Tibial nerve (tissue), 3 donors: ENCODE measurements around the gene ZNF850.

Source experiments
- POLR2A ChIP-seq, 2 donors: fragments of 450-650 bp; IDR thresholded peaks; one replicate each; pipeline ENCODE4 v1.6.1; 2017; ENCODE audit warnings: antibody characterized with exemption in 2 of 2, mild to moderate bottlenecking in 2 of 2, moderate library complexity in 2 of 2
- TF ChIP-seq, protein P1 (sequence below), 5 experiments: fragments of 200-600 bp in 3 of 5; fragments of 450-650 bp in 2 of 5; sonication (generic) in 3 of 5; IDR thresholded peaks; one replicate each; pipeline ENCODE4 v1.5.1; 2016 to 2019; ENCODE audit warnings: antibody characterized with exemption in 5 of 5, mild to moderate bottlenecking in 3 of 5, moderate library complexity in 2 of 5

DNA sequence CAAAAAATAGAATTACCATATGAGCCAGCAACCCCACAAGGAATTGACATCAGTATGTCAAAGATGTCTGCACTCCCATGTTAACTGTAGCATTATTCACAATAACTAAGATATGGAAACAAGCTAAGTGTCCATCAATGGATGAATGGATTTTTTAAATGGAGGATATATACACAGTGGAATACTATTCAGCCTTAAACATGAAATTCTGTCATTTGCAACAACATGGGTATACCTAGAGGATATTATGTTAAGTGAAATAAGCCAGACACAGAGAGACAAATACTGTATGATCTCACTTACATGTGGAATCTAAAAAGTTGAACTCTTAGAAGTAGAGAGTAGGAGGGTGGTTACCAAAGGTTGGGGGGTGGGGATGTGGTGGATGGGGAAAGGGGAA is 93.2 kb downstream of the ZNF850 start:
- TF ChIP-seq, protein P1, sequence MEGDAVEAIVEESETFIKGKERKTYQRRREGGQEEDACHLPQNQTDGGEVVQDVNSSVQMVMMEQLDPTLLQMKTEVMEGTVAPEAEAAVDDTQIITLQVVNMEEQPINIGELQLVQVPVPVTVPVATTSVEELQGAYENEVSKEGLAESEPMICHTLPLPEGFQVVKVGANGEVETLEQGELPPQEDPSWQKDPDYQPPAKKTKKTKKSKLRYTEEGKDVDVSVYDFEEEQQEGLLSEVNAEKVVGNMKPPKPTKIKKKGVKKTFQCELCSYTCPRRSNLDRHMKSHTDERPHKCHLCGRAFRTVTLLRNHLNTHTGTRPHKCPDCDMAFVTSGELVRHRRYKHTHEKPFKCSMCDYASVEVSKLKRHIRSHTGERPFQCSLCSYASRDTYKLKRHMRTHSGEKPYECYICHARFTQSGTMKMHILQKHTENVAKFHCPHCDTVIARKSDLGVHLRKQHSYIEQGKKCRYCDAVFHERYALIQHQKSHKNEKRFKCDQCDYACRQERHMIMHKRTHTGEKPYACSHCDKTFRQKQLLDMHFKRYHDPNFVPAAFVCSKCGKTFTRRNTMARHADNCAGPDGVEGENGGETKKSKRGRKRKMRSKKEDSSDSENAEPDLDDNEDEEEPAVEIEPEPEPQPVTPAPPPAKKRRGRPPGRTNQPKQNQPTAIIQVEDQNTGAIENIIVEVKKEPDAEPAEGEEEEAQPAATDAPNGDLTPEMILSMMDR (IDR thresholded peaks at IDR 0.05): no peak
- TF ChIP-seq POLR2A (IDR thresholded peaks at IDR 0.05): no peak
